ENCODE data around the gene TOPORS.

DNA sequence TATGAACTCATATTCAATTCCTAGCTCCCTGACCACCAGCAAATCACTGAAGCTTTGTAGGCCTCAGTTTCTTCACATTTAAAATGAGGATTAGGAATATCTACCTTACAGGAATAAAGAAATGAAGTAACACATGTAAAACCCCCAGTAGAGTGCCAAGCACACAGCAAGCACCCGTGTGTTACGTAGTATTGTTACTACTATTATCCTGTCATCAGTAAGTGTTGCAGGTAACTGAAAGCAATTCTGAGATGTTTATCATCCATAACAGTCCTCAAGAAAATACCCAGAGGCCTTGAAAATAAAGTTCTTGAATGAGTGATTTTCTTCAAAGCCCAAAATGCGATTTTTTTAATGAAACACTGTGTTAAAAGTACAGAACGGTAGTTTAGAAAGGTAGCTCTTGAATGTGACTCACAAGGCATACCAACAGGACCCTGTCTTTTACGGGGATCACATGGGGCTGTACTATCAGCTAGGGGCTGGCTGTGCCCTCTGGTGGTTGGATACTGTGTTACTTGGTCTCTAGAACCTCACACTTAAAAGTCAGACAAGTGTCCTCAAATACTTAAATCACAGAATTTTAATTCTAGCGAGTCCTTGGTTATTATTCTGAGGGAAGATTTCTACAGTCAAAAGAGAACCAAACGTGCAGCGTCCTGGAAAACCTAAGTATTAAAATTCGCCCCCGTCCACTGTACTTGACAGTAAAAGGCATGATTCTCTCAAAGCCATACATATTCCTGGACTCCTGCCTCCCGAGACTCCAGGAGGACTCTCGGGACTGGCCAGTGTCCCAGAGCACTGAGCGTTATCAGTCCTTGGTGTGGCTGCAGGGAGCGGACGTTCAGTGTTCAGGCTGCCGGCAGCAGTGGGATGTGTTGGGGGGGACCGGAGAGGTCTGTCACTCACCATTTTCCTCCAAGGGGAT, 19.8 kb upstream of the TOPORS start:
- TF ChIP-seq, protein P1, sequence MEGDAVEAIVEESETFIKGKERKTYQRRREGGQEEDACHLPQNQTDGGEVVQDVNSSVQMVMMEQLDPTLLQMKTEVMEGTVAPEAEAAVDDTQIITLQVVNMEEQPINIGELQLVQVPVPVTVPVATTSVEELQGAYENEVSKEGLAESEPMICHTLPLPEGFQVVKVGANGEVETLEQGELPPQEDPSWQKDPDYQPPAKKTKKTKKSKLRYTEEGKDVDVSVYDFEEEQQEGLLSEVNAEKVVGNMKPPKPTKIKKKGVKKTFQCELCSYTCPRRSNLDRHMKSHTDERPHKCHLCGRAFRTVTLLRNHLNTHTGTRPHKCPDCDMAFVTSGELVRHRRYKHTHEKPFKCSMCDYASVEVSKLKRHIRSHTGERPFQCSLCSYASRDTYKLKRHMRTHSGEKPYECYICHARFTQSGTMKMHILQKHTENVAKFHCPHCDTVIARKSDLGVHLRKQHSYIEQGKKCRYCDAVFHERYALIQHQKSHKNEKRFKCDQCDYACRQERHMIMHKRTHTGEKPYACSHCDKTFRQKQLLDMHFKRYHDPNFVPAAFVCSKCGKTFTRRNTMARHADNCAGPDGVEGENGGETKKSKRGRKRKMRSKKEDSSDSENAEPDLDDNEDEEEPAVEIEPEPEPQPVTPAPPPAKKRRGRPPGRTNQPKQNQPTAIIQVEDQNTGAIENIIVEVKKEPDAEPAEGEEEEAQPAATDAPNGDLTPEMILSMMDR (IDR thresholded peaks at IDR 0.05), result peak; percentile 35 to 71 (median 56)
- TF ChIP-seq POLR2A (IDR thresholded peaks at IDR 0.05) (no peak), EP300 (IDR thresholded peaks at IDR 0.05) (no peak)

Data from upper lobe of left lung (tissue), 4 donors.